ENCODE data around the gene GSDME. TPM values are rescaled to one million over a fixed set of nuclear protein-coding genes. Genes with fewer than 3 reads are reported as not detected.

GSDME gene
- total RNA-seq, 8 experiments from 2014 or later, result 12.4 to 40.1 (median 20.5) TPM

DNA sequence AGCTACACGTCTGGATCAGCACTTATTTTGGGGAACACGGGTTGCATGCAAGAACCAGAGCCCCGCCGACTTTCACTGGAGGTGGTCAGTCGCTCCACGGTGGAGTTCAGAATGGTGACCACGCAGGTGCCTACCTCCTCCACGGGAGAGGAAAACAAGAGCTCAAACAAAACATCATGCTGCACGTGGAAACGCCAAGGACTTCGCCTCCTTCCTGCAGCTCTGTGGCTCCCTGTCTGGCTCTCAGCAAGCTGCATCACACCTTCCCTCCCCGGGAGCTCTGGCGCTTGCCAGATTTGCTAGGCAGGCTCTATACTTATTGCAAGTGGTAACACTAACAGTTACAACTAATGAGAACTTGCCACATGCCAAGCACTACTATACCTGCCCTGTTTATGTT is 26.0 kb downstream of the GSDME start:
- in situ Hi-C loops (cut with MboI; ENCODE audit: low pct_unique_long_range_greater_than_20kb in 2 of 9, low sequenced_read_pairs in 9 of 9, unreplicated experiment in 9 of 9), result no loop called here
- ATAC-seq (replicated peaks in 6 of 8), result no peak
- H3K27ac ChIP-seq, result no peak overlapping the region
- H3K4me1 ChIP-seq (replicated peaks in 1 of 2), result no peaks in the 10 kb centered on the region
- 85 to 100% (median 93%) methylated on average over 1 to 11 of the region's 13 CpGs; no CpG with 5 or more reads in 3 of the 10 experiments for WGBS, 10 experiments
- no peak overlapping the region for H3K4me3 ChIP-seq

DNA sequence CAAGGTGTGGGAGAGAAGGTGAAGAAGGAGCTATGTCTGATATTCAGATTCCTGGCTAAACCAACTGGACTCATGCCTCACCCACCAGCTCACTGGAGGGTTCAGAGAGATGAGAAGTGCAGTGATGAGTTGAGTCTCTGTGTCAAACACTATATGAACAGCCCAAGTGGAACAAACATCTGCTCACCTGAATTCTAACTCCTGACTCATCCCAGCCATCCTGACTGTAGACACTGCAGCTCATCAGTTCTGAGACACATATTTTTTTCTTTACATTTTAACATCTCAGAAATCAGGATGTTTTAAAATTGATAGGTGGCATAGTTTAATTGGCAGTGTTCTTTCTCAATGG is 27.3 kb downstream of the GSDME start:
- no peaks in the 10 kb centered on the region for H3K4me1 ChIP-seq (replicated peaks in 1 of 2)
- no peak overlapping the region for H3K4me3 ChIP-seq
- ATAC-seq (replicated peaks in 6 of 8), result no peak
- in situ Hi-C loops (cut with MboI; ENCODE audit: low pct_unique_long_range_greater_than_20kb in 2 of 9, low sequenced_read_pairs in 9 of 9, unreplicated experiment in 9 of 9), result no loop called here
- H3K27ac ChIP-seq, result no peak overlapping the region

DNA sequence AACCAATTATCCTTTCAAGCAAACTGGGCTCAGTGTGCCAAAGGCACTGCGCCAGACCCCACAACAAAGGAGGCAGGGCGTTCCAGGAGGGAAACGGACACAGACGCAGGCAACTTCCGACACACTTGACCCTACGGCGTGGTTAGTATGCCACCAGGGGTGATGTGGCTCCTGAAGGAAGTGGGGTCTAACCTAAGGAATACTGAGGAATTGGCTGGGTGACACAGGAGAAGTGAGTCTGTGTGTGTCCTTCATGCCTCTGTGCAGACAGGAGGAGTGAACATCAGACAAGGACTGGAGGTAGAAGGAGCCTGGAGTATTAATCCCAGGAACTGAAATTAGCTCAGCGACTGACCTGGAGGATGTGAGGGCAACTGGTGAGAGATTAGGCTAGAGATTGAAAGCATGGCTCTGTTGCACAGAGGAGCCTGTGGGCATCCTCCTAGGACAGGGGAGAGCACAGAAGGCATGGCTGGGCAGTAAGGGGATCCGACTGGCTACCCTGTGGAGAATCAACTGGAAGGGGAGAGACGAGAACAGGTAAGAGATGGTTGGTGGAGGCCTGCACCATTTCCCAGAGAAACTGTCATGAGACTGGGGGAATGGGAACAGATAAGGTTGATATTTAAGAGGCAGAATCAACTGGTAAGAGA is 27.8 kb downstream of the GSDME start:
- 35 to 100% (median 76%) methylated on average over 1 to 9 of the region's 10 CpGs; no CpG with 5 or more reads in 3 of the 10 experiments for WGBS, 10 experiments

DNA sequence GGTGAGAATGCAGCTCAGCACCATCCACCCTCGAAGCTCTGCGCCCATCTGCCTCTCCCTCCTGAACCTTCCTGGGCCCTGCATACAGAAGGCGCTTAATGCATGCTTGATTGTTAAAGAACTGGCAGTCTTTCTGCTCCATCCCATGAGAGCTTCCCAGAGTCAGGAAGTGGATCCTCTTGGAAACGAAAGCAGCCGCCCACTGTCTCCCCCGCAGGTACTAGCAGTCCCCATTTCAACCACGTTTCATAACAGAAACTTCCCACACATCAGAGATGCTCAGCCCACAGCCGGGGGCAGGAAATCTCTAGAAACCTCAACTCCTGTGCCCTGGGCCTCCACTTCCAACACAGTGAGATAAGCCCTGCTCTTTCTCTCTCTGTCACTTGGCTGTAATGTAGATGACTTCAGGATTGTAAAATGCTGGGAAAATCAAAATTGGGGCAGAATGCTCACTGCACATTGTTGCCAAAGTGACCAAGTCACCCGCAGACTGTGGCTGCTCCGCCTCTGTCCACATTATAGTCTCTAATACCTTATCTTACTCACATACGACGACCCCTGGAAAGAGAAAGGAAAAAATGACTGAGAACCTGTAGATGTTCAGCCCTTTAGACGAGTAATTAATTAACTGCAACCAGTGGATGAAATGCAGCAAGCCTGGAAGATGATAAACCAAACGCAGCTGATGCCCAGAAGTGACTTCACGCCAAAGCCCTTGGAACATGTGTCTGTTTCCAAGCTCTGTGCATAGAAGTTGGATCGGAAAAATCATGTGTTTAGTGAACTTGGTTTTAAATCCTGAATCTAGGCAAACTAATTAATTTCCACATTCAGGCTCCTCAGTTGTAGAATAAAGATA is 28.5 kb downstream of the GSDME start:
- H3K27ac ChIP-seq, result no peak overlapping the region
- no peak for ATAC-seq (replicated peaks in 6 of 8)
- in situ Hi-C loops (cut with MboI; ENCODE audit: low pct_unique_long_range_greater_than_20kb in 2 of 9, low sequenced_read_pairs in 9 of 9, unreplicated experiment in 9 of 9), result no loop called here
- H3K4me3 ChIP-seq, result no peak overlapping the region
- H3K4me1 ChIP-seq (replicated peaks in 1 of 2), result no peaks in the 10 kb centered on the region
- WGBS, 10 experiments, result 0 to 95% (median 86%) methylated on average over 1 to 13 of the region's 16 CpGs

More for the DNA sequence above, 27.8 kb downstream of the GSDME start:
- ATAC-seq (replicated peaks in 6 of 8), result no peak
- no peaks in the 10 kb centered on the region for H3K4me1 ChIP-seq (replicated peaks in 1 of 2)
- H3K27ac ChIP-seq, result no peak overlapping the region
- in situ Hi-C loops (cut with MboI; ENCODE audit: low pct_unique_long_range_greater_than_20kb in 2 of 9, low sequenced_read_pairs in 9 of 9, unreplicated experiment in 9 of 9), result no loop called here
- no peak overlapping the region for H3K4me3 ChIP-seq

DNA sequence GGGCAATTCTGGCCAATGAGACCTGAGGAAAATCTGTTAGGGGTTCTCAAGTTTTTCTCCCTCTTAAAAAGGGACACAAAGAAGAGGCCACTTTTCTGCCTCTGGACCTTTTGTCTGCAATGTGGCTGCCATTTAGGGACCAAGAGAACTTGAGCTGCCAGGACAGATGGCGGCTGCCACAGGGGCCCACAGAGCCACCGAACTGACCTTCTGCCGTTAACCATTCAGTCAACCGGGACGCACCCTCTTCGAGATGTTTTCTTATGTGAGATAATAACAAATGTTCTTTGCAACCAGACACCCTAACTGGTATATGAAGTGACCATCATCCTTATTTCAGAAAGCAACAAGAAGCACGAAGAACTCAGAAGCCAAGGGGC is 29.2 kb downstream of the GSDME start:
- ATAC-seq (replicated peaks in 6 of 8), result no peak
- Histone ChIP-seq H3K4me3 (no peak overlapping the region), H3K27ac (no peak overlapping the region), H3K4me1 (replicated peaks in 1 of 2) (no peaks in the 10 kb centered on the region)
- in situ Hi-C loops (cut with MboI; ENCODE audit: low pct_unique_long_range_greater_than_20kb in 2 of 9, low sequenced_read_pairs in 9 of 9, unreplicated experiment in 9 of 9), result no loop called here
- WGBS, 10 experiments, result 91 to 100% (median 94%) methylated on average over 2 to 7 of the region's 7 CpGs; no CpG with 5 or more reads in 5 of the 10 experiments

DNA sequence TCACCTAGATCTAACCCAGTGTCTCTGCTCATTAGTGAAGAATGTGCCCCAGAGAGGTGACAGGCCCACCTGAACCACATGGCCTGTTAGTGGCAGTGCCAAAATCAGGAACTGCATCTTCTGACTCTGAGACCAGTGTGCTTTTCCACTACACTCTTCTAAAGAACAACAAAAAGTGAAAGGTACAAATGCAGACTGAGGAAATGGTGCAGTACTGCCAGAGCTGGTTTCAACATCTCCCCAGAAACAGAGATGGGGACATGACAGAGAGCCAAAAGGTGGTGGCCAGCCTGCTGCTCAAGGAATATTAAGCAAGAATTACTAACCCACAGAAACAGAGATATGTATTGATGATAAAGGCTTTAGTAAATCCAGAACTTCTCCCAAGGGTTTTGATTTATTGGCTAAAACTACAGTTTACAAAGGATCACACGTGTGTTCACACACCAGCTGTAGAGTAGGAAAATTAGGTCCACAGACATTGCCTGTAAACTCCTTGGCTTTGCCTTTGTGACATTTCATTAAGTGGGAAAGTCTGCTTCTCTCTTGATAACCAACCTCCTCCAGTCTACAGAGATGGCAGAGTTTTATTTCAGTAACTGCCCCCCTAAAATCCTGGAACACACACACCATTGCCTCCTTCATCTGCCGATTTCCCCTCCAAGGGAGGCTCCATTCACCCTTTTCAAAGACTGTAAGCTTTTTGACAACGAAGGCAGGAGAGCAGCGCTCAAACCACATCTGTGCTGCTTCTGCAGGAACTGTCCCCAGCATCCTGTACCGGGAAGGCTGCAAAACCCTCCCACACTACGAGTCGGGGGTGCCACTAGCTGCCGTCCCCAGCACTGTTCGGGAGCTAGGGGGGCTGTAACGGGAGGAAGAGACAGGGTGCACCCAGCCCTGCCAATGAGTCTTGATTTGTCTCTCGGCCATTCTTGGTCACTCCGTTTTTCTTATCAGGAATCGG is 29.8 kb downstream of the GSDME start:
- peak in 1 of 8 experiments; percentile 16 for ATAC-seq (replicated peaks in 6 of 8)
- WGBS, 10 experiments, result 40 to 100% (median 88%) methylated on average over 2 to 8 of the region's 13 CpGs; no CpG with 5 or more reads in 2 of the 10 experiments
- no peak overlapping the region for H3K27ac ChIP-seq

GRCh38 chr7:24725554-24726241 is 31.6 kb downstream of the GSDME start:
- ATAC-seq (replicated peaks in 6 of 8), result peak in 2 of 8 experiments; percentile 77 to 97
- H3K4me1 ChIP-seq (replicated peaks in 1 of 2), result peaks cover 0 to 4% of the 10 kb centered on the region in 2 donors
- H3K4me3 ChIP-seq, result no peak overlapping the region
- no peak overlapping the region for H3K27ac ChIP-seq
- in situ Hi-C loops (cut with MboI; ENCODE audit: low pct_unique_long_range_greater_than_20kb in 2 of 9, low sequenced_read_pairs in 9 of 9, unreplicated experiment in 9 of 9), result no loop called here
- WGBS, 10 experiments, result 48 to 100% (median 84%) methylated on average over 2 to 9 of the region's 14 CpGs; no CpG with 5 or more reads in 1 of the 10 experiments

More for the DNA sequence above, 29.8 kb downstream of the GSDME start:
- no peak overlapping the region for H3K4me3 ChIP-seq
- in situ Hi-C loops (cut with MboI; ENCODE audit: low pct_unique_long_range_greater_than_20kb in 2 of 9, low sequenced_read_pairs in 9 of 9, unreplicated experiment in 9 of 9), result no loop called here
- H3K4me1 ChIP-seq (replicated peaks in 1 of 2), result no peaks in the 10 kb centered on the region

DNA sequence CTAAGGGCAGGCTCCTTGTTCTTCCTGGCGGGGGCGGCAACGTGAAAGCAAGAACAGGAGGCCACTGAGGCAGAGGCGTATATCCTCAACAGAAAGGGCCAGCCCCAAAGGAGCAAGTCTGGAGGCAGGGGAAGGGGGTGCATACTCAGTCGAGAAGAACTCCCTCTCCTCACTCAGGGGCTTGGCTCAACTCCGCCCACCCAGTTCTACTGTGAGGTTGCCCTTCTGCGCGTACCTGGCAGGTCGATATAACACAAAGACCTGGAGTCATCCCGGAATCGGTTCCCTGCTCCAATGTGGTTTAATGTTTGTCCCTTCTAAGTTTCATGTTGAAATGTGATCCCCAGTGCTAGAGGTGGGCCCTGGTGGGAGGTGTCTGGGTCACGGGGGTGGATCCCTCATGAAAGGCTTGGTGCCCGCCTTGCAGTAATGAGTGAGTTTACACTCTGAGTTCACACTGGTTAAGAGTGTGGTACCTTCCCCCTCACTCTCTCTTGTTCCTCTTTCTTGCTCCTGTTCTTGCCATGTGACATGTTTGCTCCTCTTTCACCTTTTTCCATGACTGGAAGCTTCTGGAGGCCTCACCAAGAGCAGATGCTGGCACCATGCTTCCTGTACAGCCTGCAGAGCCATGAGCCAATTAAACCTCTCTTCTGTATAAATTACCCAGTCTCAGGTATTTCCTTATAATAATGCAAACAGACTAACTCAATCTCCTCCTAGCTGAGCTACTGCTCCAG is 32.6 kb downstream of the GSDME start:
- WGBS, 10 experiments, result 86 to 100% (median 97%) methylated on average over 1 to 8 of the region's 13 CpGs; no CpG with 5 or more reads in 4 of the 10 experiments
- Histone ChIP-seq H3K27ac (no peak overlapping the region), H3K4me3 (no peak overlapping the region), H3K4me1 (replicated peaks in 1 of 2) (peaks cover 0 to 4% of the 10 kb centered on the region in 2 donors)
- in situ Hi-C loops (cut with MboI; ENCODE audit: low pct_unique_long_range_greater_than_20kb in 2 of 9, low sequenced_read_pairs in 9 of 9, unreplicated experiment in 9 of 9), result no loop called here
- ATAC-seq (replicated peaks in 6 of 8), result no peak

- Histone ChIP-seq H3K4me1 (replicated peaks in 1 of 2) (peaks cover 0 to 4% of the 10 kb centered on the region in 2 donors), H3K4me3 (no peak overlapping the region), H3K27ac (no peak overlapping the region)
- peak in 6 of 8 experiments; percentile 4 to 22 (median 12) for ATAC-seq (replicated peaks in 6 of 8)
- in situ Hi-C loops (cut with MboI; ENCODE audit: low pct_unique_long_range_greater_than_20kb in 2 of 9, low sequenced_read_pairs in 9 of 9, unreplicated experiment in 9 of 9), result no loop called here
- 56 to 100% (median 60%) methylated on average over 1 to 3 of the region's 5 CpGs; no CpG with 5 or more reads in 5 of the 10 experiments for WGBS, 10 experiments
Measured at GRCh38 chr7:24723178-24723530, 34.1 kb downstream of the GSDME start.

DNA sequence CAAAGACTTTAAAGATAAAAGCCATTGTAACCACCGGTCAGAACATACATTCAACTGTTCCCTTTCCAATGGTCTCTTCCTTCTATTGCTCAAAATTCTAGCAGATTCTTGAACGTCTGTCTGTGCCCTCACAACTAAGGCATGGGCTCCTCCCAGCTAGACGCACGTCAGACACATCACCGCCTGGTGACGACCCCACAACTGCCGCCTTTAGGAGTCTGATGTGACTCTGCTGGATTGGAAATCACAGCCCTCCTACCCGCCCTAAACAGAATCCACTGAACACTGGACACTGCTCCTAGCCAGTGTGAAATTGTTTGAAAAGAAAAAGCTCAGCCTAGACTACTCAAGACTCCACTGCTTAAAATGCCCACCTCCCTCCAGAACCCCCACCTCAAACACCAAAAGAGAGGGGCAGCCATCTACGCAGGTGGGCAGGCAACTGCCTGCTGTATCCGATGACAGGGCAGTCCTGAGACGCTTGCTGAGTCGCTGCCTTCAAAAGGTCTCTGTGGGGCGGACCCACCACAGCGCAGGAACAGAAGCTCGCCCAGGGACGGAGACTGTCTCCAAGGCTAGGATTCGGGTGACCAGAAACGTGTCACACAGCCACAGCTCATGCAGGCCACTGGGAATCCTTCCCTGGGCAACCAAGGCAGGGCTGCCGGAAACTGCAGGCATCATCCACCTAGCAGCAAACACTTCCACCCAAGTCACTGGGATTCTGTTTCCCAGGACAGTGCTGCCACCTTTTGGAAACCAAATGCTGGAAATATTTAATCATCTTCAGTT is 34.7 kb downstream of the GSDME start:
- peak in 6 of 8 experiments; percentile 68 to 87 (median 78) for ATAC-seq (replicated peaks in 6 of 8)
- H3K27ac ChIP-seq, result no peak overlapping the region
- H3K4me3 ChIP-seq, result no peak overlapping the region
- in situ Hi-C loops (cut with MboI; ENCODE audit: low pct_unique_long_range_greater_than_20kb in 2 of 9, low sequenced_read_pairs in 9 of 9, unreplicated experiment in 9 of 9), result no loop called here
- peaks cover 0 to 4% of the 10 kb centered on the region in 2 donors for H3K4me1 ChIP-seq (replicated peaks in 1 of 2)
- 20 to 100% (median 78%) methylated on average over 1 to 9 of the region's 19 CpGs; no CpG with 5 or more reads in 1 of the 10 experiments for WGBS, 10 experiments

GRCh38 chr7:24721481-24722001 is 35.7 kb downstream of the GSDME start:
- H3K4me3 ChIP-seq, result no peak overlapping the region
- H3K4me1 ChIP-seq (replicated peaks in 1 of 2), result peaks cover 0 to 4% of the 10 kb centered on the region in 2 donors
- peak in 6 of 8 experiments; percentile 23 to 76 (median 67) for ATAC-seq (replicated peaks in 6 of 8)
- H3K27ac ChIP-seq, result no peak overlapping the region
- 43 to 84% (median 57%) methylated on average over 1 to 8 of the region's 10 CpGs; no CpG with 5 or more reads in 4 of the 10 experiments for WGBS, 10 experiments
- in situ Hi-C loops (cut with MboI; ENCODE audit: low pct_unique_long_range_greater_than_20kb in 2 of 9, low sequenced_read_pairs in 9 of 9, unreplicated experiment in 9 of 9), result no loop called here

Measured in motor neuron (in vitro differentiated cells).